Effector memory CD4-positive, alpha-beta T cell (primary cell): ENCODE data around the gene SP8.
A peak's percentile ranks its signal among the peaks of the same experiment; 100 is the strongest.
"Not testable (repeated sequence)": the region's sequence is repeated elsewhere in the genome, so short reads cannot be mapped to it uniquely, and the experiment has no call there.

Experiments
- DNase-seq, 3 donors: peaks; one replicate each; pipeline ENCODE4 v3.0.0-alpha.2; 2020
- H3K27ac ChIP-seq: 2 replicates; pipeline ENCODE4 v1.7.0; 2013; ENCODE audit warnings: mild to moderate bottlenecking, low read length, moderate library complexity; ENCODE audit not compliant: insufficient read depth, poor library complexity, severe bottlenecking
- H3K27me3 ChIP-seq: replicated peaks from 2 replicates; pipeline ENCODE4 v1.7.0; 2013; ENCODE audit warnings: mild to moderate bottlenecking, low read length; ENCODE audit not compliant: insufficient read depth, control insufficient read depth, poor library complexity, severe bottlenecking
- H3K36me3 ChIP-seq: 2 replicates; pipeline ENCODE4 v1.7.0; 2013; ENCODE audit warnings: mild to moderate bottlenecking, low read length, moderate library complexity; ENCODE audit not compliant: control insufficient read depth, insufficient read depth
- H3K4me1 ChIP-seq: 2 replicates; pipeline ENCODE4 v1.7.0; 2013; ENCODE audit warnings: low read length, mild to moderate bottlenecking; ENCODE audit not compliant: control insufficient read depth, insufficient read depth, poor library complexity, severe bottlenecking
- H3K4me3 ChIP-seq: 2 replicates; pipeline ENCODE4 v1.7.0; 2013; ENCODE audit warnings: low read length, low read depth, mild to moderate bottlenecking; ENCODE audit not compliant: insufficient read depth, poor library complexity, severe bottlenecking
- H3K9me3 ChIP-seq: 2 replicates; pipeline ENCODE4 v1.7.0; 2013; ENCODE audit warnings: mild to moderate bottlenecking, low read length, moderate library complexity; ENCODE audit not compliant: control insufficient read depth

The SP8 gene

GRCh38 chr7:20821390-20821789, 34.7 kb upstream of the SP8 start:
- not testable (repeated sequence) for H3K4me1 ChIP-seq, H3K27ac ChIP-seq, H3K4me3 ChIP-seq, H3K27me3 ChIP-seq, DNase-seq, H3K9me3 ChIP-seq, H3K36me3 ChIP-seq

- Histone ChIP-seq H3K9me3 (no peaks in the 10 kb centered on the region), H3K27ac (no peak overlapping the region), H3K4me3 (no peak overlapping the region), H3K4me1 (no peaks in the 10 kb centered on the region), H3K36me3 (no peaks in the 10 kb centered on the region), H3K27me3 (no peaks in the 10 kb centered on the region)
- no peak for DNase-seq
These were observed 29.8 kb upstream of the SP8 start for GRCh38 chr7:20816372-20816959.

- Histone ChIP-seq H3K27ac (no peak overlapping the region), H3K4me1 (no peaks in the 10 kb centered on the region), H3K4me3 (no peak overlapping the region), H3K27me3 (peaks cover 2% of the 10 kb centered on the region), H3K36me3 (no peaks in the 10 kb centered on the region), H3K9me3 (no peaks in the 10 kb centered on the region)
- DNase-seq, result no peak
These were observed 17.7 kb upstream of the SP8 start for GRCh38 chr7:20804345-20804744.

GRCh38 chr7:20799566-20800366, 13.1 kb upstream of the SP8 start:
- Histone ChIP-seq H3K36me3 (no peaks in the 10 kb centered on the region), H3K4me1 (peaks cover 11% of the 10 kb centered on the region), H3K27me3 (peaks cover 37% of the 10 kb centered on the region), H3K27ac (no peak overlapping the region), H3K4me3 (no peak overlapping the region), H3K9me3 (no peaks in the 10 kb centered on the region)
- DNase-seq, result no peak

DNA sequence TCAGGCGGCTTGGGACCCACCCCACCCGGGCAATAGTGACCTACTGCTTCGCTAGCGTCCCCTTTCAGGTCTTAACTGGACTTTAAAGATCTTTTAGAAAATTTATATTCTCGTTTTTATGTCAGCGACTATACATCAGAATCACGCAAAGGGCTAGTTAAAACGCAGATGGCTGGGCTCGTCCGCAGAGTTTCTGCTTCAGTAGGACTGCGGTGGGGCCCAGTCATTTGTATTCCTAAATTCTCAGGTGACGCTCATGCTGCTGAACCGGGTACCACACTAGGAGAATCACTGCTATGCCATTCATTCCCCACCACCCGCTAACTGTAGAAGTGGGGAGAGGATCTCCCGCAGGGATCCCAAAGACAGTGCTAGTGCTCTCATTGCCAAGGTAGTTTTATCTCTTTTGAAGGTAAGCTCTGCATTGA, 12.0 kb upstream of the SP8 start:
- Histone ChIP-seq H3K9me3 (no peaks in the 10 kb centered on the region), H3K4me3 (no peak overlapping the region), H3K27me3 (peaks cover 46% of the 10 kb centered on the region), H3K36me3 (no peaks in the 10 kb centered on the region), H3K4me1 (peaks cover 11% of the 10 kb centered on the region), H3K27ac (no peak overlapping the region)
- no peak for DNase-seq

DNA sequence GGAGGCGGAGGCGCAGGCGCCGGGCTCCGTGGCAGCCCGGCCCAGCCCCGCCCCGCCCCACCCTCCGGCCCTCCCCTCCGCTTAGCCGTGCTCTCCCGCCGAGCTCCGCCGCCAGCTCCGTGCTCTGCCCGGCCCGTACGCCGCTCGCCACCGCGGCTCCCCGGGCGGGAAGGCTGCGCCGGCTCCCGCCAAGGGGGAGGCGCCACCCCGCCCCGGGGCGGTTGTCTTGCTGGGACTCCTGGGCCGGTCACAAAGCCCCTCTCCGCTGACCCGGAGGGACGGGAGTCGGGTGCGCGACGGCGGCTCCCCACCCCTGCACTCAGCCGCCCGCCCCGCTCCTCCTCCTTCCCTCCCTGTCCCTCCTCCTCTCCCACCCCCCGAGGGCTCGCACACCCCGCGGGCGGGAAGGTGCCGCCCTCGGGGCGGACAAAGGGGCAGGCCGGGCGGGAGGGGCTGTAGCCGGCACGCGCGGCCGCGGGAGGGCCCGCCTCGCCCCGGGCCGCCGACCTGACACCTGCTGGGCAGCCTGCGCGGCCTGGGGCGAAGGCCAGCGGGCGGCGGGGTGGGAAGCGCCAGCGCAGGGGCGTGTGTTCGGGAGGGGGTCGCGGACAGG, 11.5 kb upstream of the SP8 start:
- Histone ChIP-seq H3K36me3 (no peaks in the 10 kb centered on the region), H3K27me3 (peaks cover 46% of the 10 kb centered on the region), H3K9me3 (peaks cover under 1% of the 10 kb centered on the region), H3K4me3 (no peak overlapping the region), H3K27ac (no peak overlapping the region), H3K4me1 (peaks cover 11% of the 10 kb centered on the region)
- DNase-seq, result no peak

- Histone ChIP-seq H3K9me3 (peaks cover 6% of the 10 kb centered on the region), H3K27ac (no peak overlapping the region), H3K27me3 (peaks cover 47% of the 10 kb centered on the region), H3K36me3 (no peaks in the 10 kb centered on the region), H3K4me3 (peak overlapping the region; percentile 44), H3K4me1 (peaks cover 11% of the 10 kb centered on the region)
- no peak for DNase-seq
These were observed 10.9 kb upstream of the SP8 start for GRCh38 chr7:20797462-20798080.

- no peak for DNase-seq
- peaks cover 52% of the 10 kb centered on the region for H3K27me3 ChIP-seq
- peaks cover 6% of the 10 kb centered on the region for H3K9me3 ChIP-seq
- H3K27ac ChIP-seq, result no peak overlapping the region
- H3K4me1 ChIP-seq, result peaks cover 11% of the 10 kb centered on the region
- H3K36me3 ChIP-seq, result no peaks in the 10 kb centered on the region
- H3K4me3 ChIP-seq, result peak overlapping the region; percentile 44
These were observed 10.4 kb upstream of the SP8 start for GRCh38 chr7:20797042-20797461.

GRCh38 chr7:20796500-20796899, 9.8 kb upstream of the SP8 start:
- peaks cover 54% of the 10 kb centered on the region for H3K27me3 ChIP-seq
- DNase-seq, result no peak

GRCh38 chr7:20795881-20796280, 9.2 kb upstream of the SP8 start:
- no peak for DNase-seq
- Histone ChIP-seq H3K9me3 (peaks cover 6% of the 10 kb centered on the region), H3K4me3 (no peak overlapping the region), H3K27ac (no peak overlapping the region), H3K4me1 (peaks cover 11% of the 10 kb centered on the region), H3K36me3 (no peaks in the 10 kb centered on the region), H3K27me3 (peaks cover 57% of the 10 kb centered on the region)

More at GRCh38 chr7:20796500-20796899, 9.8 kb upstream of the SP8 start:
- Histone ChIP-seq H3K4me1 (peaks cover 11% of the 10 kb centered on the region), H3K27ac (no peak overlapping the region), H3K4me3 (no peak overlapping the region), H3K9me3 (peaks cover 6% of the 10 kb centered on the region), H3K36me3 (no peaks in the 10 kb centered on the region)
